GM12891 (cell line): ENCODE results near the gene TEX13B.

Source experiments
- PAX5 ChIP-seq: IDR thresholded peaks from 2 replicates; pipeline ENCODE4 v1.6.1; 2011; ENCODE audit warnings: low read length, moderate library complexity, mild to moderate bottlenecking; ENCODE audit not compliant: insufficient read depth, severe bottlenecking
- POLR2A ChIP-seq: IDR thresholded peaks from 2 replicates; pipeline ENCODE4 v1.6.1; 2011; ENCODE audit warnings: low read depth, low read length, control low read depth
- POLR2AphosphoS5 ChIP-seq: IDR thresholded peaks from 2 replicates; pipeline ENCODE4 v1.6.1; 2011; ENCODE audit warnings: low read depth, low read length, control low read depth
- TAF1 ChIP-seq: IDR thresholded peaks from 2 replicates; pipeline ENCODE4 v1.6.1; 2011; ENCODE audit warnings: low read depth, low read length, control low read depth

- TF ChIP-seq POLR2A (no peak), POLR2AphosphoS5 (no peak), TAF1 (no peak), PAX5 (no peak)
Measured at GRCh38 chrX:108025376-108025775, 43.2 kb upstream of the TEX13B start.
